ENCODE measurements around the gene PDE4D.
"Not testable (repeated sequence)": the region's sequence is repeated elsewhere in the genome, so short reads cannot be mapped to it uniquely, and the experiment has no call there.

Gene PDE4D

GRCh38 chr5:58965677-58966414, 927.7 kb downstream of the PDE4D start:
- DNase-seq (ENCODE audit: low spot score) = no peak

DNA sequence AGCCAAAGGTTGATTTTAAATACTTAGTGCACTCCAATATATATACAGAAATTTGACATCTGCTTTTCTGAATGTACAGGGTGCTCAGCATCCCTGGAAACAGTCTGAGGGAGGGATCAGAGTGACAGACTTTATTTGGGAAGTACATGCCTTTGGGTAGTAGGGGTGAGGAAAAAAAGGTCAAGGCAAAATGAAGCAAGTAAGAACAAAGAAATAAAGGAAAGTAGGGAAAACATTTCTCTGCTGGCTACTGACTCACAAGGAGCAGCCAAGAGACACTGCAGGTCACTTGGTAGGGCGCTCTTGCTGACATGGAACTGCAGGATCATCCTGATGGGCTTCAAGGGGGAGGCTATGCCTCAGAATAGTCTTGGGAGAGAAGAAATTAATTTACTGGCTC, 929.7 kb downstream of the PDE4D start:
- no peak for DNase-seq (ENCODE audit: low spot score)

- no peak for DNase-seq (ENCODE audit: low spot score)
These were observed 930.2 kb downstream of the PDE4D start for GRCh38 chr5:58963361-58963760.

- DNase-seq (ENCODE audit: low spot score) = no peak
These were observed 931.8 kb downstream of the PDE4D start for GRCh38 chr5:58961631-58962280.

- DNase-seq (ENCODE audit: low spot score) = no peak
These were observed 934.8 kb downstream of the PDE4D start for GRCh38 chr5:58958701-58959100.

DNA sequence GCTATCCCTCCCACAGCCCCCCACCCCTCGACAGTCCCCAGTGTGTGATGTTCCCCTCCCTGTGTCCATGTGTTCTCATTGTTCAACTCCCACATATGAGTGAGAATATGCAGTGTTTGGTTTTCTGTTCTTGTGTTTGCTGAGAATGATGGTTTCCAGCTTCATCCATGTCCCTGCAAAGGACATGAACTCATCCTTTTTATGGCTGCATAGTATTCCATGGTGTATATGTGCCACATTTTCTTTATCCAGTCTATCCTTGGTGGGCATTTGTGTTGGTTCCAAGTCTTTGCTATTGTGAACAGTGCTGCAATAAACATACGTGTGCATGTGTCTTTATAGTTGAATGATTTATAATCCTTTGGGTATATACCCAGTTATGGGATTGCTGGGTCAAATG, 940.3 kb downstream of the PDE4D start:
- DNase-seq (ENCODE audit: low spot score) = not testable (repeated sequence)

DNA sequence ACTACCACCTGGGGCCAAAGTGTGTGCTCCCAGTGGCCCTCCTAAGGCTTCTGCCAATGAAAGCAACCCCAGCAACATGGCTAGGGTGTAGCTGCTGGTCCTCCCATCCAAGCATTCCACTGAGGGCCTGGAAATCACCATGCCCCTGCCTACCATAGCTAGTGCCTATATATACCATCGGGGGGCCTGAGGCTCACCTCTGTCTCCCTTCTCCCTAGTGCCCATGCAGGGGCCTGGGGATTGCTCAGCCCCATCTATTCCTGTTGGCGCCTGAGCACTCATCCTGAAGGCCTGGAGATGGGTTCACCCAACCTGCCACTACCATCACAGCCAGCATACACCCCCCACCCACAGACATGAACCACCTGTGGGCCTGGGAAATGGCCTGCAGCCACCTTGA, 943.3 kb downstream of the PDE4D start:
- no peak for DNase-seq (ENCODE audit: low spot score)

GRCh38 chr5:58946230-58946629, 947.3 kb downstream of the PDE4D start:
- no peak for DNase-seq (ENCODE audit: low spot score)

DNA sequence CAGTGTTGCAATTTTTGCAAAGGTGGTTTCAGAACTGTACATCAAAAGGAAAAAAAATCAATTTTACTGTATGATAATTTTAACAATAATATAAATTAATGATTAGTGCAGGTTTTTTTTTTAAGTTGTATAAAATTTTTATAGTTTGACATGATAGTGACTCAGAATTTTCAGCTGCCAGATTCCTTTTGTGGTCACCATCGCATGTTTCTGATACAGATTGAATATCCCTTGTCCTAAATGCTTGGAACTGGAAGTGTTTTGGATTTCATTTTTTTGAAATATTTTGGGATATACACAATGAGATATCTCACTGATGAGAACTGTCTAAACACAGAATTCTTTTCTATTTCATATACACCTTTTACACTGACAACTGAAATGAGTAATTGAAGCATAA, 949.3 kb downstream of the PDE4D start:
- no peak for DNase-seq (ENCODE audit: low spot score)

DNA sequence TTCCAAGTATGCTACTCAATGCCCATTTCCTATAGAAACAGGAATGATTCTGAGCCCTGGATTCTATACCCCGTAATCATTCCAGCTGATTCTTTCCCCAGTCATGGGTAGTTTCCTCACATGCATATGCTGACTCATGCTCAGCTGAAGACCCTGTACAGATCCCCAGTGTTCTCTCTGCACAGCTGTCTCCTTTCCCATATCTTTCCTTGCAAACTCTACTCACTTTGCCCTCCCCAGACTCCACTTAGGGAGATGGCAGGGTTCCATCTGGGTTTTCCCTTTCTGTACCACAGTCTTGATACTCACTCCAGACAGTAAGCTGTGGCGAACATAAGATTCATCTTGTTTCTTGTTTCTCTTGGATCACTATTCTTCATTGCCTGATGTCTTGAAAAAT, 953.1 kb downstream of the PDE4D start:
- no peak for DNase-seq (ENCODE audit: low spot score)

- DNase-seq (ENCODE audit: low spot score) = no peak
These were observed 953.9 kb downstream of the PDE4D start for GRCh38 chr5:58939664-58940063.

GRCh38 chr5:58938563-58939424, 954.7 kb downstream of the PDE4D start:
- DNase-seq (ENCODE audit: low spot score) = no peak

- DNase-seq (ENCODE audit: low spot score) = no peak
These were observed 956.4 kb downstream of the PDE4D start for GRCh38 chr5:58937031-58937681.

GRCh38 chr5:58934629-58935097, 958.9 kb downstream of the PDE4D start:
- no peak for DNase-seq (ENCODE audit: low spot score)

DNA sequence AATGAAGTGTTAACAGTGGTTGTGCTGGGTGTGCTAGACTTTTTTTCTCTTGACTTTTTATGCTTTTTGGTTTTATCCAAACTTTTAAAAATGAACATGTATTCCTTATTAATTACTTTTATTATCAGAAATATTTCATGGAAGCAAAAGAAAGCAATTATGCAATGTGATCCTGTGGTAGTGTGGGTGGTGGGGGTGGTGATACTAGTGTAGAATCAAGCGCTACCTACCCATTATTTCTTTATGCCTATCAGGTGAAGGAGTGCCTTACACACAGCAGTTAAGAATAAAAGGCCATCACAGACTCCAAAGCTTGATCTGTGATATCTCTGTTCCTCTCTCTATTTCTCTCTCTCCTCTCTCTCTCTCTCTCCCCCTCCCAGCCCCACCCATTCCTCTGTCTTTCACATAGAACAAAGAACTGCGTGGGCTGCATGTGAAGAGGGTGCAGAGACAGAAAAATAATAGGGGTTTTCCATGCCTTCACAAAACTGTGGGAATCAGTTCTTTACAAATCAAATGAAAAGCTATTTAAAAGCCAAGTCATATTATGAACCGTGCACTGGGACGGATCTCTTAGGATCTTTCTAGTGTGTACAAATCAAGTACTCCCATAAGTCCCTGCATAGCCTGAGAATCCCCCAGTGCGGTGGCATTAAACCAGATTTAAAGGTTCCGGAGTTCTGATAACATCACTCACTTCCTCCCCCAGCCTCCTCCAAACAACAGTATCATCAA, 959.5 kb downstream of the PDE4D start:
- no peak for DNase-seq (ENCODE audit: low spot score)

- DNase-seq (ENCODE audit: low spot score) = no peak
These were observed 961.4 kb downstream of the PDE4D start for GRCh38 chr5:58932057-58932612.

DNA sequence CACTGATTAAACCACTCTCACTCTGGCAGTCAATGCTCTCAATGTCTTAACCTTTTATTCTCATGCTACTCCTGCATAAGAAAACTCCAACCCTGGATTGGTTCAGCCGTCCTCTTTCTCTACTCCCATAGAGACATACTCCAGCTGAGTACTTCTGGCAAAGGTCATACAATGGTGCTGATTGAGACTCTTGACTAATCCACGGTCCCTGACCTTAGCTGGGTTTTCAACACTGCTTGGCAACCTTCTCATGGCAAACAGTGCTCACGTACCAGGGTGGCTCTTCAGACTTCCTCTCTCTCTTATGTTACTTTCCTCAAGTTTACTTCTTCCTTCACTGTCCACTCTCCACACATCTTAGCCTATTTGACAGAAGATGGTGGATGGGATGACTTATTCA, 963.0 kb downstream of the PDE4D start:
- no peak for DNase-seq (ENCODE audit: low spot score)

DNA sequence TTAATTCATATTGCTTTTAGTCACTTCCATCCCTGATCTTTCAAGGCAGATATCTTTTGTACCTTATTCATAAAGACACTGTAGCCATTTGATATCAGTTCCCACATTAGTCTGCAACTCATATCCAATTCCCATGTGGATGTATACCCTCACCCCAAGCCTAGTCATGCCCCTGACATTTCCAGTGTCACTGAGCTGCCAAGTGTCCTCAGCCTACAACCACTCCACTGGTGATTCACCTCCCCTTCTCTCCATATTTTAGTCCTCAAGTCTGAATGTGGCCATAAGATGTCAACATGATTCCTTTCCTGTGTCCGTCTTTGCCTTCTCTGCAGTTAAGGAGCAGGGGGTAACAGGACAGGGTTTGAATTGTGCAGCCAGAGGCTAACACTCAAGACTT, 963.8 kb downstream of the PDE4D start:
- DNase-seq (ENCODE audit: low spot score) = no peak

GRCh38 chr5:58927938-58928337, 965.6 kb downstream of the PDE4D start:
- DNase-seq (ENCODE audit: low spot score) = no peak

DNA sequence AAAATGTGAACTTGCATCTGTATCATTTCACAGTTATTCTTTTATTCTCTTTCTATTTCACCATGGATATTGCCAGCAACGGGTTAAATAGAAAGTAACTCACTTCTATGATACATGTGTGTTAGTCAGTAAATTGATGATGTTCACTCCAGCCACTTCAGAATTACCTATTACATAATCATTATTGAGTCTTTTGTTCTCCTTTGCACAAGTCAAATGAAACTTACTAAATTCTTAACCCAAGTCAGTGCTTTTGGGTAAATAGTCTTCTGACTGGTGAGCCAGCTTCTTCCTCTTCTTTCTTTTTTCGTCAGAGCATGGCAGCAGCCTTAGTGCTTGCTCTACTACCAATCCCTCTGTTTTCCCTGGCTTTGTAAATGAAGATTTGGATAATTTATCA, 966.3 kb downstream of the PDE4D start:
- no peak for DNase-seq (ENCODE audit: low spot score)

DNA sequence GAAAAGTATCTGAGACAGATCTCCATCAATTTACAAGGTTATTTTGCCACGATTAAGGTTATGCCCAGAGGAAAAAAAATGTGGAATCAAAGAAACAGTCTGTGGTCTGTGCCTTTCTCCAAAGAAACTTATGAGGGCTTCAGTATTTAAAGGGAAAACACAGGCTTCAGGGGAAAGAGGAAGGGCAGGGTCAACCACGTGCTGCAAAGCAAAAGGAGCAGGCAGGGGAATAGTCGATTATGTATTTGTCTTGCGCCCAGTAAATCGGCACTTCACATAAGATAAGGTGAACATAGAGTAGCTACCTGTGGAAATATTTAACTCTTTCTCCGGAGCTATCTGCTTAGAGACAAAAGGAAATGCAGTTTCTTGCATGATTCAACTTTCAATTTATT, 967.0 kb downstream of the PDE4D start:
- no peak for DNase-seq (ENCODE audit: low spot score)

All from RKO (cell line).